HG03565 (cell line): ENCODE measurements around the gene TLE1.
"Not testable (repeated sequence)": the region's sequence is repeated elsewhere in the genome, so short reads cannot be mapped to it uniquely, and the experiment has no call there.

ENCODE experiments used
- ATAC-seq: cut with Tn5 transposase; IDR thresholded peaks from one replicate; pipeline ENCODE4 v1.9.1; 2021; ENCODE audit warnings: mild to moderate bottlenecking, moderate library complexity; ENCODE audit not compliant: unreplicated experiment

TLE1 gene

DNA sequence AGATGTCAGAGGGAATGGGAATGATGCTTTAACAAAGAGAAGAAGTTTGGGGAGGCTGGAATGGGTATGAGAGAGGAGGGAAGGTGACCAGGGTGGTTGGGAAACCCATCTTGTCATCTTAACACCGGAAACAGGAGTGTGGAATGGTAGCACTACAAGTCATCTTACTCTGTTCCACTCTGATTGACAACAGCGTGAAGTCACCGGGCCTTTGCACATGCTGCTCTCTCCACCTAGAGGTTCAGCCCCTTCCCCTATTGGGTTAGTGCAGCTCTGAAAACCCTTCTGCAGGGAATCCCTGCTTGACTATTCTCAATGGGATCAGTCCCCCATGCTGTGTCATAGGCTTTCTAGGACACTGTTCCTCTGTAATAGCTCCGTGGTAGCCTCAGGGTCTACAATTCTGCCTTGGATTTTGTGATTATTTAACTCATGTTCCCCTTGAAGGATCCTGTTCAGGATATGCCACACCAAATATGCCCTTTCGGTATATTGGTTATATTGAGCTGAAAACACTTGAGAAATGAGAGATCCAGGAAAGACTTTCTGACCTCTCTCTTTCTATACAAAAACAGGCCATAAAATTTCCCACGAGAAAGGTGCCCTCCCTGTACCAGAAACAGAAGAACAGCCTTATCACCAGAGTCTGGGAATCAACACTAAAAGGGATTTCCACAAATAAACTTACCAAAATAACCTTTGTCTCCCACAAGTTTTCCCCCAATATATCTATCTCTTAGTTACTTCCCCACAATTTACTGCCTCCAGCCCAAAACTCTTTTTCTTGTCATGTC lies 86.3 kb downstream of the TLE1 start:
- ATAC-seq = no peak

DNA sequence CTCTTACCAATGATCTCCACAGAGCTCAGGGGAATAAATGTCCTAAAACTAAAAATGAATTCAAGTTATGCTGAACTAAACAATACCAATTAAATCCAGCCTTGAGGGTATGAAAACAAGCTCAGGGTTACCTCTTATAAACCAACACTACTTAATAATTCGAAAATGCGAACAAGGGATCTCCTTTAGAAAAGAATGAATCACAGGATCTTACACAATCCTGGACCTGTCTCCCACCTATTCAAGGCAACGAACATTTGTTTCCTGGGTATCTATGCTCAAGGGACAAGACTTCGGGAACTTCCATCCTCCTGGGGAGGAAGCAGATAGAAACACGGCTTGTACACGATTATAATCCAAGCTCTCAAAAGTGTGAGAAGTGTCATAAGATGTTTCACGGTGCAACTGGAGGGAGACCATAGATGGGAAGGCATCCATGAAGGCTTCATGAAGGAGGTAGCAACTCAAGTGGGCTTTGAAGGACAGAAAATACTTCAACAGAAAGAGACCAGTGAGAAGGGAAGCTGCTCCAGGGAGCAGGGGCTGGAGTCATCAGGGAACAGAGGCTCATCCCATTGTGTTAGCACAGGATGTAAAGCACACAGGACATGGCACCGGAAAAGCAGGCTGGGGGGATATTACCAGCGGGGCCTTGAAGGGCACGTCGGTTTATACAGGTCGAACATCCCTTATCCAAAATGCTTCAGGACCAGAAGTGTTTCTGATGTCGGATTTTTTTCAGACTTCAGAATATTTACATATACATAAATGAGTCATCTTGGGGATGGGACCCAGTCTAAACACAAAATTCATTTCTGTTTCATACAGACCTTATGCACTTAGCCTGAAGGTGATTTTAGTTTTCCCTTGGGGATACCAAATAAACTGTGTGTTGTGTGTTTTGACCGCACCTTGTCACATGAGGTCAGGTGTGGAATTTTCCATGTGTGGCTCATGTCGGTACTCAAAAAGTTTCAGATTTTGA lies 87.4 kb downstream of the TLE1 start:
- peak; percentile 78 for ATAC-seq

DNA sequence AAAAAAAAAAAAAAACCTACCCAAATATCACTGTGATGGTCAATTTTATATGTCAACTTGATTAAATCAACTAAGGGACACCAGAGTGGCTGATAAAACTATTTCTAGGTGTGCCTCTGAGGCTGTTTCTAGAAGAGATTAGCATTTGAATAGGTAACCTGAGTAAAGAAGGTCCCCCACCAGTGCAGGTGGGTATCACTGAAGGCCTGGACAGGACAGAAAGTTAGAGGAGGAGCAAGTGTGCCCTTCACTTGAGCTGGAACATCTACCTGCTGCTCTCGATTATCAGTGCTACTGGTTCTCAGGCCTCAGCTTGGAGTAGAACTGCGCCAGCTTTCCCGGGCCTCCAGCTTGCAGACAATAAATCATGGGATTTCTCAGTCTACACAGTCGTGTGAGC lies 88.7 kb downstream of the TLE1 start:
- no peak for ATAC-seq

DNA sequence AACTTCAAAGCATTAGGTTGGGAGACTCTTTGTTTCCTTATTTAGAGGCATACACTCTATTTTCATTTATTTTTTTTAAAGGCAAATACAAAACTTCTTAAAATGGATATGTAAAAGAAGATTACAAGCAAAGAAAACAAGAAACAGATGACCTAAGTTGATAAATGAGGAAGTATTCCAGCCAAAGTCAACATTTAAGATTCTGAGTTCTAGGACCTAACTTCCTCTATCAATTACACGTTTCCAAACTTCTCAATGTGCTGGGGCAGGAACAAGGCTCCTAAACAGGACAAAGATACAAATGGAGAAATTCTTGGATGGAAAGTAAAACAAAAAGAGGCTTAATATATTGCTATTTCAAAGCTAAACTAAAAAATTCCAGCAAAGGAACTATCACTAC lies 89.5 kb downstream of the TLE1 start:
- ATAC-seq = no peak

DNA sequence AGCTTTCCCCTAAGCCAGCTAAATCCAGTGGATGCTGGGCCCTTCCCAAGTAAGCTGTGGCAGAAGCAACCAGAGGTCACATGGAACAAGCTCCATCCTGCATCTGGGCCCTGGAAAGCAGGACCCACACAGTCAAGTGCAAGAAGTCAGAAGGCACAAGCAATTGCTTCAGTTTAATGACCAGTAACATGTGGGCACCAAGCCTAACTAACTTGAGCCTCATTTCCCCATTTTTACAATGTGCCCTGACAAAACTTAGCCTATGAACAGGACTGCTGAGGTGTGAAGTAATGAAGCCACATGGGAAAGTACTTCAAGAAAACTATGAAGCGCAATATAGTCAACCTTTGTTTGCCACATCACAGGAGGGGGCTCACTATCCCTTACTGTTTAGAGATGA lies 90.5 kb downstream of the TLE1 start:
- no peak for ATAC-seq

DNA sequence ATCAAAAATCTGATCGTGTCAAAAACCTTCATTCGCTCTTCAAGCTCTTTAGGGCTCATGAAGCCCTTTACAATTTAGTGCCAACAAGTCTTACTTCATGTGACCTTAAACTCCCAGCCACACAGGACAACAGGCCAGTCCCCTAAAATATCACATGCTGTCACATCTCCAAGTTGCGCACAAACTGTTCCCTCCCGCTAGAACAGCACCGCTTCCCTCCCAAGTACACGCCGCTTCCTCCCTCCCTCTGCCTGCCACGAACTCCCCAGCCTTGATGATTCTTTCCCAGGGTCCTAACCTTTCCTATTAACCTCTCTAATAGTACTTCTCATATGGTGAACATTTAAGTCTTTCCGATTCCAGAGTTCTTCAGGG lies 91.2 kb downstream of the TLE1 start:
- no peak for ATAC-seq

DNA sequence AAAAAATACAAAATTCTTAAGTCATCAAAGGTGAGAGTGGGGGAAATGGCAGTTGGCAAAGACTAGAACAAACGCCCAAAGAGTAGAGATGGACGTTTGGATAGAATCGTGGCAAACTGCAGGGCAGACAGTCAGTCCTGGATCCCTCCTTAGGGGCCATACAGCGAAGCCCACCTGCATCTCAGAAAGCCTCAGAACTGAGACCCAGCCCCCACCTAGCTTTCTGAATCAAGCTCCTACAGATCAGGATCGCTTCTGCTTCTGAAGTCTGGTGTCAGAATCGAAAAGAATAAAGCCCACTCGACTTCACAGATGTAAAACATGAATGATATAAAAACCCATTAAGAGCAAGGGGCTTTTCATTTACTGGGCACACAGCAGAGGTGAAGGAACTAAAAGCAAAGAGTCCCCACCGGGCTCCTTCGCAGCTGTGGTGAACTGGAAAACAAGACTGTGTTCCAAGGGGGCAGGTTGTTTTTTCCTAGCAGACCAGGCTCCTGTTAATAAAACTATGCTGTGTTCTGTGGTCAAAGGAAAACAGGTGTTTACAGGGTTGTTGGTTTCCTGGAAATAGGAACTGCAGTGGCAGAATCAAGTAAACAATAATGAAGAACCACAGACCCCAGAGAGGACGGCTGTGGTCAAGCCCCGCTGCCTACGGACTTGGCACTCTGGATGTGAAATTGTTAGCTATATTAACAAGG lies 91.8 kb downstream of the TLE1 start:
- no peak for ATAC-seq

DNA sequence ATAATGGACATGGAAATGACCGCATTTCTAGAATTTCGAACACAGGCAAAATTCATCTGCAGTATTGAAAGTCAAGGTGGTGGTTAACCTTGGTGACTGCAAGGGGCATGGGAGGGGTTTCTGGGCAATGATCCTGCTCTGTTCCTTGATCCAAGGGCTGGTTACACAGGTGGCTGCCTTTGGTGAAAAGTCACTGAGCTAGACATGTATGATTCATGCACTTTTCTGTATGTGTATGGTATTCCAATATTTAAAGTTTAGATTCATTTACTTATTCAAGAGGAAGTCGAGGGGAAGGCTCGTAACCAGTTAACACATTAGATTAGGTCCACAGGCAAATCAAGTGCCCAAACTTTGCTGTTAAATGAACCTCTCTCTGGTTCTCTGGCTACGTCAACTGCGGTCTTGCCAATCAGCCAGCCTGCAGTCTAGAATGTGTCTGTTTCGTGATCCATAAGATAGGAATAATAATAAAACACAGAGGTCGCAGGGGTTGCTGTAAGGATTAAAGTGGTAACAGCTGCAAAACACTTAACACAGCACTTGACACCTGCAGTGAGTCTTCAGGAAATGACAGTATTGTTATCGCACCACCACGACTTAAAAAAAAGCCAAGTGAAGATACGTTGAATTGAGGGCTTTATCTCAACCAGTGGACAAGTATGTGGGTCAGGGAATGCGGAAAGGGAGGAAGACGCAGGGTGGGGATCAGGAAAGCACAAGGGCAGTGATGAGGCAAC lies 92.5 kb downstream of the TLE1 start:
- no peak for ATAC-seq

DNA sequence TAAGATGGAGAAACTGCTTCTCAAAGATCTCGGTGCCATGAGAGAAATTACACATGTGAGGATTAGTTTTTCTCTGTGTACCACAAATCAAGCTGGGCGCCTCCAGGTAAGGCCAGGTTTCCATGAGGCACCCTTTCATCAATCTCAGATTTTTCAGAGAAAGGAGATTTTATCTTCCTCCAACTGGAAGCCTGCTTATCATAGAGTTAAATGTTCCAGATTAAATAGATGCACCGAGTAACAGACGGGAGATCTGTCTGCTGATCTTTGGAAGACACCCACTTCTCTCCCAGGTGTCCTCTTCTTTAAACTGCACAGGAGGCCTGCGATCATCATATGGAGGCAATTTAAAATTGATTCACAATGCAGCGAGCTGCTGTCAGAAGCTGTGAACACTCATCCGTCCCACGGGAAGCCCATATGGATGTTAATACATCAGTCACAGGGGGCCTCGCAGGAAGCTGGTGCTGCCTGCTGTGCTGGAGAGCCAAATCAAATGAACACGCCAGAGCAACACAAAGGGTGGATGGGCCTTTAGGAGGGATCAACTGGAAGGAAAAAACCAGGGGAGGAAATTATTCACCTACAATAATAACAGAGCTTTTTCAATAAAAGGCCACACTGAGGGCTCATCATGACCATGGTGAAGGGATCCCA lies 93.3 kb downstream of the TLE1 start:
- ATAC-seq = no peak

DNA sequence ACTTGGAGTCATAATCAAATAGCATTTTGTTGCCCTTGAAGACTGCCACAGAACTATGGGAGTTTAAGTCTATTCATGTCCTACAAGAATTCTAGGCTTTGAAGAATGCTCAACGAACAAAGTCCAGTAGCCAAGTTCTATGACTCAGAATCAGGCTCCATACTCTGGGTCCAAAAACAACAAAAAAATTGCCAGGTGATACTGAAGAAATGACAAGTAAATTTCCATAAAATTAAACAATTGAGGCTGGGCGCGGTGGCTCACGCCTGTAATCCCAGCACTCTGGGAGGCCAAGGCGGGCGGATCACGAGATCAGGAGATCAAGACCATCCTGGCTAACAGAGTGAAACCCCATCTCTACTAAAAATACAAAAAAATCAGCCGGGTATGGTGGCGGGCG lies 94.1 kb downstream of the TLE1 start:
- not testable (repeated sequence) for ATAC-seq

DNA sequence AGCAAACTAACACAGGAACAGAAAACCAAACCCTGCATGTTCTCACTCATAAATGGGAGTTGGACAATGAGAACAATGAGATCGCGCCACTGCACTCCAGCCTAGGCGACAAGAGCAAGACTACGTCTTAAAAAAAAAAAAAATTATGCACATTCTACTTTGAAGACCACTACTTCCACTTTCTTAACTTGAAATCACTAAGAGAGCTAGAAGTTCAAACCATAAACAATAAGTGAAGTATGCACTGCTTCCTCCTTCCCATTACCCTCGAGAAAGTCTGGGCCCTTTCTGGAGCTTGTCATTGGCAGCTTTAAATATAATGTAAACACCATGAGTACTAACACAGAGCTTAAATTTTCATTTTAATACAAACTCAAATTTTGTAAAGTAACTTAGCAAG lies 94.9 kb downstream of the TLE1 start:
- no peak for ATAC-seq

DNA sequence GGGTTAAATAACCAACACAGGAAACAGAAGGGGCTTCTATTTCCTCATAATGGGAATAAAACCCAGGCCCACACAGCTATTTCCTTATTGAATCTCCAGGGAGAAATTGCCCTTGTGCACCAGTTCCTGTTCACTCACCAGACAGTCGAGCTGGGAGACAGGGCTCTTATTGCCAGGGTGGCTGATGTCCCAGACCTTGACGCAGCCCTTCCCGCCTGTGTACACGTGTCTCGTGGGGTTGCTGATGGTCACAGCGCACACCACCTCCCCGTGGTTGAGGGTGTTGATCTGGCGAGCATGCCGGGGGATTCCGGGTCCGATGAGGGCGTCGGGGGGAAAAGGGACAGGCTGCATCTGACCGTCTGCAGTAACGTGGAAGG lies 96.5 kb downstream of the TLE1 start:
- ATAC-seq = no peak

DNA sequence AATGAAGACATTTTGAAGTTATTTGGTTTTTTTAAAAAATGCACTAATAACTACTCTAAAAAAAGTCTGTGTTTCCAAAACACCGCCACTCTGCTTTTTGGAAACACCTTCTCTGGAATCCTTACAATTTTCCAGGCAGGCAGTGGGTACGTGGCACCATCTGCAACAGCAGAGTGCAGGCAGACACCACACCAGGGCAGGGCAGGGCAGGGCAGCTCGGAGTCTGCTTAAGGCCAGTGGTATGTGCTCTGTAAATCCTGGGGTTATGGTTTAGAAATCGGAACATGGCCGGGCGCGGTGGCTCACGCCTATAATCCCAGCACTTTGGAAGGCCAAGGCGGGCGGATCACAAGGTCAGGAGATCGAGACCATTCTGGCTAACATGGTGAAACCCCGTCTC lies 97.6 kb downstream of the TLE1 start:
- ATAC-seq = no peak

DNA sequence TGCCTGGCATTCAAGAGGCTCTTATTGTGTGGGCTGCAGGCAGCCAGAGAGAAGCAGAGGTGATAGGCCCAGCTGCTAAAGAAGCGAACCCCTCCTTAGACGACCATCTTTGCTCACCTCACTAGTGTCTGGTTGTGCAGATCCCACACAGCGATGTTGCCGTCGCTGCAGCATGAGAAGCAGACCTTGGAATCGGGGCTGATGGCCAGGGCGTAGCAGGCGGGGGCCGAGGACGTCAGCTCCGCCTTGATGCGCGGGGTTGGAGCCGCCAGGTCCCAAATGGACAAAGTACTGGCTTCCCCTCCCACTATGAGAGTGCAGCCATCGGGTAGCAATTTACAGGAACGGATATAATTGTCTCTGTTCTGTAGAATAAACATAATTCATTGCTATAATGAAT lies 98.7 kb downstream of the TLE1 start:
- no peak for ATAC-seq

DNA sequence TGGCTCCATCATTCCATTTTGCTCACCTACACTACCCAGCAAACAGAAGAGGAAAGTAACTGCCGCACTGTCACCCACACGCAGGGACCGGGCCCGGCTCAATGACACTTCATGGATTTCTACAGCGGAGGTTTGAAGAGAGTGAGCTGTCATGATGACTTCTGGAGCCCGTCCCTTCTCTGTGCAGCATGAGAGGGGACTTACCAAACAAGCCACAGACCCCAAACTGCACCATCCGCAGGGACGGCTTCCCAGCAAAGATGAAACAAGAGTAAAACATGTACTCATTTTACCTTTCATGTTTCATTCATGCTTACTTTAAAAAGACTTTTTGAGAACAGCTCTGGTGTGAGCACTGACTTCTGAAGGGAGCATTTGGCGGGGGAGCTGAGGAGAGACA lies 99.5 kb downstream of the TLE1 start:
- ATAC-seq = no peak

DNA sequence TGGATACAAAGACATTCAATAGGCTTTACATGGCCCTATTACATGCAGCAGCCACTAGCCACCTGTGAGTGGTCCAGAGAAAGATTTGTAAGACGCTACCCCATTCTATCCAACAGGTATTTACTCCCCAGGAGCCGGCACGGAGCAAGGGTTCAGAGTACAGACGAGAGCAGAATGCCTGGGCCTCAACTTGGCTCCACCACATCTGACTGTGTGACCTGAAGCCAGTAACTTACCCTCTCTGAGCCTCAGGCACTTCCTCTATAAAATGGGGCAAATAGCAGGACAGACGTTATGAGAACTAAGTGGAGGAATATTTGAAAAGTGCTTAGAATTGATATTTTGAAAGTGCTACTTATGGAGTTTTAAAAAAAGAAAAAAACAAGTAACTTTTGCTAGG lies 100.0 kb downstream of the TLE1 start:
- ATAC-seq = no peak

DNA sequence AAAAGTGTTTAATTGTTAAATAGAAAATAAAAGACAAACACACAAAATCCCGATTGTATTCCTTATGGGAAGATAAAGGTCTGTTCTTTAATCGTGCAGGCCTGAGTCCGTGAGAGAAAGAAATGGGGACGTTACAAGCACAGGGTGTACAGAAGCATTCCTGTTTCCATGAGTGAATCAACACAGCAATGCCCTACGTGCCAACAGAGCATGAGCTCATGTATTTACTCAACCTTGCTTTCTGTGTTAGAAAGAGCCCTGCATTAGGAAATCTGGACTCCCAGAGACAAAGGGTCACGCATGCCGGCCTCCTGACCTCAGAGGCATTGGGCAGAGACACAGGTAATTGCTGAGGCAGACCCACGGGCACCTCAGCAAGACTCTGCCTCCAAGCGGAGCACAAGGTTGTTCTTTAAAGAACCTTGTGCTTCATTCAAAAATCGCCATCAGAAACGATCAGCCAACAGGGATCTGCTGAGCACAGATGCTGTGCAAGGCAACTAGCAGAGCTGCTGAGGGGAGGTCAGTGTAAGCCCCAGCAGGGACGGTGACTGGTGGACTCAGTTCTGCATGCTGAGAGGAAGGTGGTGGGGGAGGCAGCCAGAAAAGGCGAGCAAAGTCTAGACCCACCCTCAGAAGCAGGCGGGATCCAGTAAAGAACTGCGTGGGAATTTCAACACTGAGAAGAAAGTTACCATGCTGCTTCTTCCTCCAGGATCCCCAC lies 101.0 kb downstream of the TLE1 start:
- ATAC-seq = no peak

DNA sequence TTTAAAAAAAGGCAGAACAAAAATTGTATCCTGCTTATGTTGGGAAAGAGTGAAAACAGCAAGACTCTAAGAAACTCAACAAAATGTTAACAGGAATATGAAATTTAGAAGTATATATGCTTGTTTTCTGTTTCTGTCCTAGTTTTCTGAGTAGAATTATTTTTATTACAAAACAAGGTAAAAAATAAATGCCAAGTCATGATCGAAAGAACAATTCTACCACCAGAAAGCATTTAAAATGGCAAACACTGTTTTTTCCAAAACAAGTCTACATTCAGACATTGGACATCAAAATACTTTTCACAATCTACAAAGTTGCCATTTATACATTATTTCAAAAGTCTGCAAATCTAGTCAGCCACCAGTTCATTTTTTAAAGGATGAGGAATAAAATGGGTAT lies 102.6 kb downstream of the TLE1 start:
- no peak for ATAC-seq

DNA sequence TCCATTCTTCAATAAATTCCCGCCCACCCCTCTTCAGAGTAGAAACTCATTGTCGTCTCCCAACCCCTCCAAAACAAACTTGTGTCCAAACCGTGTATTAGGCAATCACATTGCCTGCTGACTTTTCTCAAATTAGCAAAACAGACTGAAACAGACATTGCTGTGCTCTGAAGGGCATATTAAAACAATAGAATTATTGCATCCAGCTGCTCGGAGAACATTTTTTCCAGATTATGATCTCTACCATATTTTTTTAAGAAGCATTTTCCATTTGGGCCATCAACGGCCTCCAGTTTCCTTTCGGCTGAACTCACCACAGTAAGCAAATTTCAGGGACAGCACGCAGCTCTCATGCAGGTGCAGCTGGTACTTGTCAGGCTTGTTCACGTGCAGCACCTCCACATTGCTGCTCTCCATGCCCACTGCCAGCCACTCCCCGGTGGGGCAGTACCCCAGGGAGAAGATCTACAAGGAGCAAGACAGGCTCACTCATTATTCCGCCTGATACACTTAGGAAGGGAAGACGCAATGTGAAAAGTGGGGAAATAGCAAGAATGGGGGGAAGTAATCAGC lies 104.1 kb downstream of the TLE1 start:
- no peak for ATAC-seq
